ENCODE data around the gene ELF2. TPM values are rescaled to one million over a fixed set of nuclear protein-coding genes. Genes with fewer than 3 reads are reported as not detected.

Gene ELF2
- polyA plus RNA-seq, 1 of the 3 experiments (the other 2 are of a cell fraction), result 14.0 TPM

DNA sequence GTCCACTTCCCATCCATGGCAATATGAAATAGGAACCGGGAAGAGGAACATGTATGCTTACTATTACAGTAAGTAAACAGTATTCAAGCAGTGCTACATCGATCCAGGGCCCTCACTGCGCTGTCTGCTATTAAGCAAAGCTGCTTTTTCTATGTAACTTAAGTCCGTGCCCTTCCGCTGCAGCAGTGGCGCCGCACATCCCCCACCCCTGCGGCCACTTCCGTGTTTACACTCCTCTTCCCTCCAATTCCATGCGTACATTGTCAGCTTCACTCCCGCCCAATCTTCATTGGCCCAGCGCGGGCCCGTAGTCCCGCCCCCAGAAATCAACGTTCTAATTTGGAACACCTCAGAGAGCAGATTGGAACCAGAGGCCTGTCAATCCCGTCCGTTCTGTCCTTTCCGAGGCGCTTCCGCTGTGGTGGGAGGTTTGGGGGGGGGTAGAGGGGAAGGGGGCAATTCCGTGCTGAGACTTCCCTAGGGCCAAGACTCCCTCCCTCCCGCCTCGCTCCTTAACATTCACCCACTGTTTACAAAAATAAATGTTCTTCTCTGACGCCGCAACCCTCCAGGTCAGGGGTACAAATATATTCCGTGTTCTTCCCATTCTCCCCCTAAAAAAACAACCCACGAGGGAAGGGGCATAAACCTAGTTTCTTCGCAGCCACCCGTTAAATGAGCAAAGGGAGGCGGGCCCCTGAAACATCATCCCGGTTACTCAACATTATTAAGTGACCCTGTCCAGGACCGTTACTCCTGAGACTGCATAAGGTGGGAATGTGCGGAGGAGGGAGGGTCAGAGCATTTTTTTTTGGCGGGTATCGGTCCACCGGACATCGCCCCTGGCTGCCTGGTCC is 94.0 kb downstream of the ELF2 start (continued):
- no peak for TF ChIP-seq FOSL2 (IDR thresholded peaks at IDR 0.05; ENCODE audit: borderline replicate concordance, low read depth)
- no peak for TF ChIP-seq YY1 (IDR thresholded peaks at IDR 0.05; ENCODE audit: low read depth)
- no peak for TF ChIP-seq EP300 (IDR thresholded peaks at IDR 0.05; ENCODE audit: borderline replicate concordance in 1 of 2, low read depth in 1 of 2, low read length in 1 of 2)
- TF ChIP-seq FOXM1 (IDR thresholded peaks at IDR 0.05; ENCODE audit: low read depth), result no peak
- no peak for TF ChIP-seq EZH2phosphoT487 (IDR thresholded peaks at IDR 0.05; ENCODE audit: borderline replicate concordance, low read depth)
- TF ChIP-seq, protein P1, sequence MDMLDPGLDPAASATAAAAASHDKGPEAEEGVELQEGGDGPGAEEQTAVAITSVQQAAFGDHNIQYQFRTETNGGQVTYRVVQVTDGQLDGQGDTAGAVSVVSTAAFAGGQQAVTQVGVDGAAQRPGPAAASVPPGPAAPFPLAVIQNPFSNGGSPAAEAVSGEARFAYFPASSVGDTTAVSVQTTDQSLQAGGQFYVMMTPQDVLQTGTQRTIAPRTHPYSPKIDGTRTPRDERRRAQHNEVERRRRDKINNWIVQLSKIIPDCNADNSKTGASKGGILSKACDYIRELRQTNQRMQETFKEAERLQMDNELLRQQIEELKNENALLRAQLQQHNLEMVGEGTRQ (IDR thresholded peaks at IDR 0.05; ENCODE audit: borderline replicate concordance, low read depth, low read length), result no peak
- TF ChIP-seq, protein P2, sequence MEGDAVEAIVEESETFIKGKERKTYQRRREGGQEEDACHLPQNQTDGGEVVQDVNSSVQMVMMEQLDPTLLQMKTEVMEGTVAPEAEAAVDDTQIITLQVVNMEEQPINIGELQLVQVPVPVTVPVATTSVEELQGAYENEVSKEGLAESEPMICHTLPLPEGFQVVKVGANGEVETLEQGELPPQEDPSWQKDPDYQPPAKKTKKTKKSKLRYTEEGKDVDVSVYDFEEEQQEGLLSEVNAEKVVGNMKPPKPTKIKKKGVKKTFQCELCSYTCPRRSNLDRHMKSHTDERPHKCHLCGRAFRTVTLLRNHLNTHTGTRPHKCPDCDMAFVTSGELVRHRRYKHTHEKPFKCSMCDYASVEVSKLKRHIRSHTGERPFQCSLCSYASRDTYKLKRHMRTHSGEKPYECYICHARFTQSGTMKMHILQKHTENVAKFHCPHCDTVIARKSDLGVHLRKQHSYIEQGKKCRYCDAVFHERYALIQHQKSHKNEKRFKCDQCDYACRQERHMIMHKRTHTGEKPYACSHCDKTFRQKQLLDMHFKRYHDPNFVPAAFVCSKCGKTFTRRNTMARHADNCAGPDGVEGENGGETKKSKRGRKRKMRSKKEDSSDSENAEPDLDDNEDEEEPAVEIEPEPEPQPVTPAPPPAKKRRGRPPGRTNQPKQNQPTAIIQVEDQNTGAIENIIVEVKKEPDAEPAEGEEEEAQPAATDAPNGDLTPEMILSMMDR (IDR thresholded peaks at IDR 0.05), result no peak
- peak; percentile 97 for TF ChIP-seq MXI1 (IDR thresholded peaks at IDR 0.05; ENCODE audit: low read depth, low read length)
- peak; percentile 79; the same call in 1 of the 2 replicates for TF ChIP-seq FOXJ3 (CRISPR knock-in tag; IDR thresholded peaks at IDR 0.05)

DNA sequence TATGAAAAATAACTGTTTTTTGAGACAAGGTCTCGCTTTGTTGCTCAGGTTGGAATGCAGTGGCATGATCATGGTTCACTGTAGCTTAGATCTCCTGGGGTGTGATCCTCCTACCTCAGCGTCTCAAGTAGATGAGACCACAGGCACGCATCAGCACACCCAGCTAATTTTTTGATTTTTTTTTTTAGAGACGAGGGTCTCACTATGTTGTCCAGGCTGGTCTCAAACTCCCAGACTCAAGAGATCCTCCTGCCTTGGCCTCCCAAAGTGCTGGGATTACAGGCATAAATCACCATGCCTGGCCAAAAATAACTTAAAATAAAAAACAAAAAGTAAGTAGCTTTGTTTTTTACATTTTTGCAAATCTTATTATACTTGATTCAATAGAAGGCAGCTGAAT is 98.1 kb downstream of the ELF2 start:
- WGBS (ENCODE audit: low lambda C conversion rate), result 94% methylated on average over 4 of the region's 4 CpGs
- Histone ChIP-seq H3K27me3 (ENCODE audit: insufficient read depth) (no peaks in the 10 kb centered on the region), H3K9me2 (no peaks in the 10 kb centered on the region), H3K36me3 (replicated peaks in 1 of 2; ENCODE audit: control insufficient read depth in 1 of 2, insufficient read depth in 2 of 2, low read length in 1 of 2) (peaks cover 3 to 13% of the 10 kb centered on the region in 2 experiments), H3K4me3 (ENCODE audit: low read depth in 2 of 2, low read length in 1 of 2) (no peak overlapping the region), H4K20me1 (ENCODE audit: insufficient read depth) (peaks cover 82% of the 10 kb centered on the region), H3K9ac (no peak overlapping the region), H3F3A (replicated peaks; ENCODE audit: insufficient read depth) (peaks cover 11% of the 10 kb centered on the region), H3K9me3 (no peaks in the 10 kb centered on the region), H3K27ac (ENCODE audit: low read depth in 2 of 2, low read length in 1 of 2) (no peak overlapping the region), H3K4me2 (no peak overlapping the region), H2AFZ (ENCODE audit: low read depth) (no peak overlapping the region), H3K79me2 (ENCODE audit: insufficient read depth) (peaks cover 93% of the 10 kb centered on the region), H3K4me1 (ENCODE audit: control insufficient read depth in 1 of 2, insufficient read depth in 2 of 2, low read depth in 1 of 2, low read length in 1 of 2) (peaks cover 9 to 13% of the 10 kb centered on the region in 2 experiments; a peak in 2 of 4 replicates)
- no peak for DNase-seq
- POLR2A ChIA-PET, result no interaction called here
- CTCF ChIA-PET, result interaction anchor here (1.1 to 10.5 kb wide), 6 partner anchors 15 to 217 kb away, joined by 3 to 74 read pairs (median 4); no protein-coding TSS in a partner anchor
- TF ChIP-seq RXRA (IDR thresholded peaks at IDR 0.05; ENCODE audit: borderline replicate concordance, low read depth), result no peak
- TF ChIP-seq JUND (IDR thresholded peaks at IDR 0.05), result no peak
- no peak for TF ChIP-seq CHD2 (IDR thresholded peaks at IDR 0.05; ENCODE audit: low read length, partially characterized antibody)
- TF ChIP-seq NFIC (IDR thresholded peaks at IDR 0.05; ENCODE audit: borderline replicate concordance), result no peak
- TF ChIP-seq, protein P1 (IDR thresholded peaks at IDR 0.05; ENCODE audit: borderline replicate concordance, low read depth, low read length), result no peak
- no peak for TF ChIP-seq EZH2phosphoT487 (IDR thresholded peaks at IDR 0.05; ENCODE audit: borderline replicate concordance, low read depth)
- TF ChIP-seq FOSL2 (IDR thresholded peaks at IDR 0.05; ENCODE audit: borderline replicate concordance, low read depth), result no peak
- TF ChIP-seq, protein P3, sequence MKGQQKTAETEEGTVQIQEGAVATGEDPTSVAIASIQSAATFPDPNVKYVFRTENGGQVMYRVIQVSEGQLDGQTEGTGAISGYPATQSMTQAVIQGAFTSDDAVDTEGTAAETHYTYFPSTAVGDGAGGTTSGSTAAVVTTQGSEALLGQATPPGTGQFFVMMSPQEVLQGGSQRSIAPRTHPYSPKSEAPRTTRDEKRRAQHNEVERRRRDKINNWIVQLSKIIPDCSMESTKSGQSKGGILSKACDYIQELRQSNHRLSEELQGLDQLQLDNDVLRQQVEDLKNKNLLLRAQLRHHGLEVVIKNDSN (IDR thresholded peaks at IDR 0.05; ENCODE audit: borderline replicate concordance, low read depth), result no peak
- no peak for TF ChIP-seq GABPA (IDR thresholded peaks at IDR 0.05; ENCODE audit: low read depth)
- TF ChIP-seq ELF1 (IDR thresholded peaks at IDR 0.05), result no peak
- no peak for TF ChIP-seq GATA2 (CRISPR knock-in tag; IDR thresholded peaks at IDR 0.05)
- no peak for TF ChIP-seq TEAD4 (IDR thresholded peaks at IDR 0.05; ENCODE audit: borderline replicate concordance, insufficient read depth)
- no peak for TF ChIP-seq TCF12 (IDR thresholded peaks at IDR 0.05)
- TF ChIP-seq, protein P4, sequence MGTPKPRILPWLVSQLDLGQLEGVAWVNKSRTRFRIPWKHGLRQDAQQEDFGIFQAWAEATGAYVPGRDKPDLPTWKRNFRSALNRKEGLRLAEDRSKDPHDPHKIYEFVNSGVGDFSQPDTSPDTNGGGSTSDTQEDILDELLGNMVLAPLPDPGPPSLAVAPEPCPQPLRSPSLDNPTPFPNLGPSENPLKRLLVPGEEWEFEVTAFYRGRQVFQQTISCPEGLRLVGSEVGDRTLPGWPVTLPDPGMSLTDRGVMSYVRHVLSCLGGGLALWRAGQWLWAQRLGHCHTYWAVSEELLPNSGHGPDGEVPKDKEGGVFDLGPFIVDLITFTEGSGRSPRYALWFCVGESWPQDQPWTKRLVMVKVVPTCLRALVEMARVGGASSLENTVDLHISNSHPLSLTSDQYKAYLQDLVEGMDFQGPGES (IDR thresholded peaks at IDR 0.05; ENCODE audit: low read depth, low read length), result no peak
- no peak for TF ChIP-seq EP300 (IDR thresholded peaks at IDR 0.05; ENCODE audit: borderline replicate concordance in 1 of 2, low read depth in 1 of 2, low read length in 1 of 2)
- no peak for TF ChIP-seq MEF2A (IDR thresholded peaks at IDR 0.05; ENCODE audit: borderline replicate concordance, low read depth)
- TF ChIP-seq, protein P2 (IDR thresholded peaks at IDR 0.05), result no peak
